SU-DHL-6 (cell line): Measurements from ENCODE around the gene IFNGR1.

Experiments
- CTCF ChIP-seq: fragments of 200-600 bp; sonication (generic); IDR thresholded peaks from one replicate; pipeline ENCODE4 v1.5.1; 2017; ENCODE audit warnings: antibody characterized with exemption, mild to moderate bottlenecking, low read length, moderate library complexity; ENCODE audit not compliant: insufficient read depth, poor library complexity, severe bottlenecking
- EZH2phosphoT487 ChIP-seq: fragments of 200-600 bp; sonication (generic), shearing (Covaris generic); conservative IDR thresholded peaks from 2 replicates; pipeline ENCODE4 v1.6.1; 2018; ENCODE audit warnings: mild to moderate bottlenecking, antibody characterized with exemption, low read length, moderate library complexity, mixed read lengths

- TF ChIP-seq CTCF (no peak), EZH2phosphoT487 (no peak)
Measured at GRCh38 chr6:137157601-137158000, 61.6 kb downstream of the IFNGR1 start.
